ENCODE measurements around the gene NDUFAF3.

DNA sequence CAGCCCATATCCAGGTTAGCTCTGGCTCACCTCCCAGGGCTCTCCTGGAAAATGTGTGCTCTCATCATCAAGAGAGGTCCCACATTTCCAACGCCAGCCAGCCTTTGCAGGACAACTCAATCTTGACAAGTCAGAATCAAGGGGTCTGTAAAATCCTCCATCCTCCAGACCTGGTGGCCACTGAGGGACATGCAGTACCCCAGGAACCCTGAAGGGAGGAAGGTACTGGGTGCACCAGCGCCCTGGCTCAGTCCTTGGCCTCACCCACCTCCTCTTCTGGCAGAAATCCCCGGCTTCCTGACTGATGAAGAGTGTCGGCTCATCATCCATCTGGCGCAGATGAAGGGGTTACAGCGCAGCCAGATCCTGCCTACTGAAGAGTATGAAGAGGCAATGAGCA lies 20.8 kb upstream of the NDUFAF3 start:
- TF ChIP-seq, protein P1, sequence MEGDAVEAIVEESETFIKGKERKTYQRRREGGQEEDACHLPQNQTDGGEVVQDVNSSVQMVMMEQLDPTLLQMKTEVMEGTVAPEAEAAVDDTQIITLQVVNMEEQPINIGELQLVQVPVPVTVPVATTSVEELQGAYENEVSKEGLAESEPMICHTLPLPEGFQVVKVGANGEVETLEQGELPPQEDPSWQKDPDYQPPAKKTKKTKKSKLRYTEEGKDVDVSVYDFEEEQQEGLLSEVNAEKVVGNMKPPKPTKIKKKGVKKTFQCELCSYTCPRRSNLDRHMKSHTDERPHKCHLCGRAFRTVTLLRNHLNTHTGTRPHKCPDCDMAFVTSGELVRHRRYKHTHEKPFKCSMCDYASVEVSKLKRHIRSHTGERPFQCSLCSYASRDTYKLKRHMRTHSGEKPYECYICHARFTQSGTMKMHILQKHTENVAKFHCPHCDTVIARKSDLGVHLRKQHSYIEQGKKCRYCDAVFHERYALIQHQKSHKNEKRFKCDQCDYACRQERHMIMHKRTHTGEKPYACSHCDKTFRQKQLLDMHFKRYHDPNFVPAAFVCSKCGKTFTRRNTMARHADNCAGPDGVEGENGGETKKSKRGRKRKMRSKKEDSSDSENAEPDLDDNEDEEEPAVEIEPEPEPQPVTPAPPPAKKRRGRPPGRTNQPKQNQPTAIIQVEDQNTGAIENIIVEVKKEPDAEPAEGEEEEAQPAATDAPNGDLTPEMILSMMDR (IDR thresholded peaks at IDR 0.05), result no peak
- TF ChIP-seq POLR2A (IDR thresholded peaks at IDR 0.05), result no peak
